Measurements from ENCODE around the gene NOSIP.

The NOSIP gene

GRCh38 chr19:49551531-49551930, 28.8 kb downstream of the NOSIP start:
- H3K27ac Mint-ChIP-seq, result peak overlapping the region; percentile 82
- H3K4me3 Mint-ChIP-seq, result peak overlapping the region; percentile 20
- H3K36me3 Mint-ChIP-seq, result peaks cover 6% of the 10 kb centered on the region
- no peaks in the 10 kb centered on the region for H3K9me3 Mint-ChIP-seq
- H3K4me1 Mint-ChIP-seq, result peaks cover 69% of the 10 kb centered on the region
- H3K27me3 Mint-ChIP-seq, result no peaks in the 10 kb centered on the region

GRCh38 chr19:49549045-49549444, 31.3 kb downstream of the NOSIP start:
- H3K4me1 Mint-ChIP-seq, result peaks cover 60% of the 10 kb centered on the region
- peaks cover 2% of the 10 kb centered on the region for H3K36me3 Mint-ChIP-seq
- H3K4me3 Mint-ChIP-seq, result peak overlapping the region; percentile 44

GRCh38 chr19:49546825-49547565, 33.4 kb downstream of the NOSIP start:
- no peaks in the 10 kb centered on the region for H3K27me3 Mint-ChIP-seq
- peaks cover 47% of the 10 kb centered on the region for H3K4me1 Mint-ChIP-seq
- H3K36me3 Mint-ChIP-seq, result no peaks in the 10 kb centered on the region
- H3K9me3 Mint-ChIP-seq, result no peaks in the 10 kb centered on the region
- H3K27ac Mint-ChIP-seq, result peak overlapping the region; percentile 76
- H3K4me3 Mint-ChIP-seq, result peak overlapping the region; percentile 79

More at GRCh38 chr19:49549045-49549444, 31.3 kb downstream of the NOSIP start:
- H3K9me3 Mint-ChIP-seq, result no peaks in the 10 kb centered on the region
- no peaks in the 10 kb centered on the region for H3K27me3 Mint-ChIP-seq
- peak overlapping the region; percentile 78 for H3K27ac Mint-ChIP-seq

GRCh38 chr19:49544154-49544553, 36.2 kb downstream of the NOSIP start:
- peaks cover 29% of the 10 kb centered on the region for H3K4me1 Mint-ChIP-seq
- H3K4me3 Mint-ChIP-seq, result no peak overlapping the region
- H3K9me3 Mint-ChIP-seq, result no peaks in the 10 kb centered on the region
- no peaks in the 10 kb centered on the region for H3K36me3 Mint-ChIP-seq
- H3K27me3 Mint-ChIP-seq, result no peaks in the 10 kb centered on the region
- peak overlapping the region; percentile 79 for H3K27ac Mint-ChIP-seq

- no peaks in the 10 kb centered on the region for H3K27me3 Mint-ChIP-seq
- peaks cover 19% of the 10 kb centered on the region for H3K4me1 Mint-ChIP-seq
- no peaks in the 10 kb centered on the region for H3K9me3 Mint-ChIP-seq
- no peak overlapping the region for H3K4me3 Mint-ChIP-seq
- no peaks in the 10 kb centered on the region for H3K36me3 Mint-ChIP-seq
- H3K27ac Mint-ChIP-seq, result no peak overlapping the region
These were observed 37.3 kb downstream of the NOSIP start for GRCh38 chr19:49543032-49543431.

GRCh38 chr19:49542446-49542845, 37.9 kb downstream of the NOSIP start:
- H3K27ac Mint-ChIP-seq, result no peak overlapping the region
- H3K4me3 Mint-ChIP-seq, result no peak overlapping the region
- no peaks in the 10 kb centered on the region for H3K27me3 Mint-ChIP-seq
- no peaks in the 10 kb centered on the region for H3K9me3 Mint-ChIP-seq
- no peaks in the 10 kb centered on the region for H3K36me3 Mint-ChIP-seq
- H3K4me1 Mint-ChIP-seq, result peaks cover 18% of the 10 kb centered on the region

GRCh38 chr19:49541914-49542313, 38.4 kb downstream of the NOSIP start:
- Mint-ChIP-seq H3K4me1 (peaks cover 13% of the 10 kb centered on the region), H3K4me3 (no peak overlapping the region), H3K27me3 (no peaks in the 10 kb centered on the region), H3K27ac (peak overlapping the region; percentile 37), H3K36me3 (no peaks in the 10 kb centered on the region), H3K9me3 (no peaks in the 10 kb centered on the region)

GRCh38 chr19:49539192-49539952, 41.0 kb downstream of the NOSIP start:
- Mint-ChIP-seq H3K4me3 (no peak overlapping the region), H3K36me3 (no peaks in the 10 kb centered on the region), H3K27me3 (no peaks in the 10 kb centered on the region), H3K9me3 (no peaks in the 10 kb centered on the region), H3K27ac (no peak overlapping the region), H3K4me1 (peaks cover 18% of the 10 kb centered on the region)

GRCh38 chr19:49538643-49539042, 41.7 kb downstream of the NOSIP start:
- no peaks in the 10 kb centered on the region for H3K27me3 Mint-ChIP-seq
- no peaks in the 10 kb centered on the region for H3K36me3 Mint-ChIP-seq
- H3K27ac Mint-ChIP-seq, result no peak overlapping the region
- H3K4me1 Mint-ChIP-seq, result peaks cover 14% of the 10 kb centered on the region
- H3K4me3 Mint-ChIP-seq, result no peak overlapping the region
- no peaks in the 10 kb centered on the region for H3K9me3 Mint-ChIP-seq

- Mint-ChIP-seq H3K36me3 (no peaks in the 10 kb centered on the region), H3K27ac (no peak overlapping the region)
These were observed 43.4 kb downstream of the NOSIP start for GRCh38 chr19:49536921-49537462.

GRCh38 chr19:49534632-49535385, 45.5 kb downstream of the NOSIP start:
- Mint-ChIP-seq H3K27ac (peak overlapping the region; percentile 93), H3K9me3 (no peaks in the 10 kb centered on the region), H3K36me3 (no peaks in the 10 kb centered on the region), H3K4me1 (peaks cover 25% of the 10 kb centered on the region), H3K4me3 (peak overlapping the region; percentile 84), H3K27me3 (no peaks in the 10 kb centered on the region)

More at GRCh38 chr19:49536921-49537462, 43.4 kb downstream of the NOSIP start:
- Mint-ChIP-seq H3K9me3 (no peaks in the 10 kb centered on the region), H3K4me1 (peaks cover 21% of the 10 kb centered on the region), H3K27me3 (no peaks in the 10 kb centered on the region), H3K4me3 (no peak overlapping the region)

GRCh38 chr19:49533551-49534488, 46.5 kb downstream of the NOSIP start:
- Mint-ChIP-seq H3K9me3 (no peaks in the 10 kb centered on the region), H3K27me3 (no peaks in the 10 kb centered on the region), H3K36me3 (no peaks in the 10 kb centered on the region), H3K27ac (peak overlapping the region; percentile 82), H3K4me3 (peak overlapping the region; percentile 84), H3K4me1 (peaks cover 26% of the 10 kb centered on the region)

- Mint-ChIP-seq H3K27ac (no peak overlapping the region), H3K36me3 (peaks cover 1% of the 10 kb centered on the region), H3K9me3 (no peaks in the 10 kb centered on the region), H3K27me3 (no peaks in the 10 kb centered on the region), H3K4me1 (peaks cover 41% of the 10 kb centered on the region), H3K4me3 (no peak overlapping the region)
These were observed 49.6 kb downstream of the NOSIP start for GRCh38 chr19:49530708-49531107.

GRCh38 chr19:49528211-49528771, 52.1 kb downstream of the NOSIP start:
- Mint-ChIP-seq H3K36me3 (peaks cover 3% of the 10 kb centered on the region), H3K27ac (no peak overlapping the region), H3K4me1 (peaks cover 34% of the 10 kb centered on the region), H3K9me3 (no peaks in the 10 kb centered on the region), H3K4me3 (peak overlapping the region; percentile 87), H3K27me3 (no peaks in the 10 kb centered on the region)

Data from activated naive CD4-positive, alpha-beta T cell treated with anti-CD3 and anti-CD28 coated beads, Interleukin-2, amount 50 U/mL, for 24 hours (primary cell).